NCI-H82 treated with DMSO at 0.1 percent for 48 hours (cell line): Measurements from ENCODE around the gene EPG5.
"Not testable (repeated sequence)": the region's sequence is repeated elsewhere in the genome, so short reads cannot be mapped to it uniquely, and the experiment has no call there.

Experiments used
- DNase-seq: peaks from one replicate; lab custom pipeline; 2025; ENCODE audit not compliant: unreplicated experiment; lab: John Stamatoyannopoulos, UW

The EPG5 gene

GRCh38 chr18:45980229-45980628 is 13.1 kb upstream of the EPG5 start:
- no peak for DNase-seq

DNA sequence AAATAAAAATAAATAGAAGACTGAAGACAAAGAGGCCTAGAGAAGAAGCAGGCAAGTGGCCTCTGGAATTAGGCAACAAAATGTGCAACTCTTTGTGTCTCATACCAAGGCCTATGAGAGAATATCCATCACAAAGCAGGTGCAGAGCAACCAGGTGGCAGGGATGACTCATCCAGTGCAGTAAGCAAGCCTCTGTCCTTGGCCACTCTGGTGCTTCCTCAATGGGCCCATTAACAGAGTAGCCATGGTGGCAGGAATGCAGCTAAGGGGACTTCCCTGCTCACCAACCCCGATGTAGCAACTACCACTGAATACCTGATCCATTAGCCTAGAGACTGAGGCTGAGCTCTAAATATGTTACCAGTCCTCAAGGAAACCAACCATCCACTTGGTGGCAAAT is 11.0 kb upstream of the EPG5 start:
- DNase-seq, result no peak

DNA sequence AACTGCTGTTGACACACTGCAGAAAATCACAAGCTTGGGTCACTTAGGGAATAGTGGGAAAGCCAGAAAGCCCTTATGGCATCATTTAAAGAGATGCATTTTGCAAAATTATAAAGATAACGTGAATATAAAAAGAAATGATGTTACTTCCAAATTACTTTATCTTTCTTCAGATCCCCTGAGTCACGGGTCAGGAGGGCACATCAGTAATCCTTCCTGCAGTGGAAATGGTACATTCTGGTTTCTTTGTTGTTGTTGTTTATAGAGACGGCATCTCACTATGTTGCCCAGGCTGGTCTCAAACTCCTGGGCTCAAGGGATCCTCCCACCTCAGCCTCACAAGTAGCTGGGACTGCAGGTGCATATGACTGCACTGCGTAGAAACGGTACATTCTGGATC is 9.8 kb upstream of the EPG5 start:
- no peak for DNase-seq

GRCh38 chr18:45976566-45976965 is 9.4 kb upstream of the EPG5 start:
- DNase-seq, result no peak

DNA sequence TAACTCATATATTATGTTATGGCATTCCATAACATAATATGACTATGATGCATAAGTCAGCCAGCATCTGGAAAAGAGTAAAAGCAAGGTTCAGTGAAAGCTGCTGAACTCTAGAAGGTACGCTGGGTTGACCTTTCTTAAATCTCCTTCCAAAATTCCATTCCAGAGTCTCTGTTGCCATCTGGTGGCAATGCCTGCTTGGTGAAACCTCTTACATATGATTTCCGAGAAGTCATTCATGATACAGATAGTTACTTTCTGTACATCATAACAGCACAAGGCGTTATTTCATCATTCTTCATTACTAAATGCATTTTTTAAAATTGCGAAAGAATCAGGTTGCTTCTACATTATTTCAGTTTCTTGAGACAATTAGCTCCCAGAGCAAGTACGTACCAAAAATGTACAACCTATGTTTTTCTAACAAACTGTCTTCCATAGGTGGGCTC is 7.0 kb upstream of the EPG5 start:
- no peak for DNase-seq

- not testable (repeated sequence) for DNase-seq
These were observed 2.2 kb downstream of the EPG5 start for GRCh38 chr18:45964913-45965312.

GRCh38 chr18:45962866-45963265 is 4.3 kb downstream of the EPG5 start:
- no peak for DNase-seq

GRCh38 chr18:45962461-45962860 is 4.7 kb downstream of the EPG5 start:
- no peak for DNase-seq

GRCh38 chr18:45959484-45959883 is 7.6 kb downstream of the EPG5 start:
- not testable (repeated sequence) for DNase-seq

DNA sequence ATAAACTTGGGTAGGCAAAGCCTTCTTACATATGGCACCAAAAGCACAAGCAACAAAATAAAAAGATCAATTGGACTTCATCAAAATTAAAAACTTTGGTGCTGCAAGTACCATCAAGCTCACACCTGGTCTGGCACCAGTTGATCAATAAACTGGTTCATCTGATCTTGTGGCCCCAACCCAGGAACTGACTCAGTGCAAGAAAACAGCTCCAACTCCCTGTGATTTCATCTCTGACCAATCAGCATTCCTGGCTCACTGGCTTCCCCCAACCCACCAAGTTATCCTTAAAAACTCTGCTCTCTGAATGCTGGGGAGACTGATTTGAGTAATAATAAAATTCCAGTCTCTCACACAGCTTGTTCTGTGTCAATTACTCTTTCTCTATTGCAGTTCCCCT is 8.4 kb downstream of the EPG5 start:
- no peak for DNase-seq

- DNase-seq, result no peak
These were observed 9.1 kb downstream of the EPG5 start for GRCh38 chr18:45958027-45958426.

GRCh38 chr18:45957100-45957499 is 10.0 kb downstream of the EPG5 start:
- DNase-seq, result no peak

DNA sequence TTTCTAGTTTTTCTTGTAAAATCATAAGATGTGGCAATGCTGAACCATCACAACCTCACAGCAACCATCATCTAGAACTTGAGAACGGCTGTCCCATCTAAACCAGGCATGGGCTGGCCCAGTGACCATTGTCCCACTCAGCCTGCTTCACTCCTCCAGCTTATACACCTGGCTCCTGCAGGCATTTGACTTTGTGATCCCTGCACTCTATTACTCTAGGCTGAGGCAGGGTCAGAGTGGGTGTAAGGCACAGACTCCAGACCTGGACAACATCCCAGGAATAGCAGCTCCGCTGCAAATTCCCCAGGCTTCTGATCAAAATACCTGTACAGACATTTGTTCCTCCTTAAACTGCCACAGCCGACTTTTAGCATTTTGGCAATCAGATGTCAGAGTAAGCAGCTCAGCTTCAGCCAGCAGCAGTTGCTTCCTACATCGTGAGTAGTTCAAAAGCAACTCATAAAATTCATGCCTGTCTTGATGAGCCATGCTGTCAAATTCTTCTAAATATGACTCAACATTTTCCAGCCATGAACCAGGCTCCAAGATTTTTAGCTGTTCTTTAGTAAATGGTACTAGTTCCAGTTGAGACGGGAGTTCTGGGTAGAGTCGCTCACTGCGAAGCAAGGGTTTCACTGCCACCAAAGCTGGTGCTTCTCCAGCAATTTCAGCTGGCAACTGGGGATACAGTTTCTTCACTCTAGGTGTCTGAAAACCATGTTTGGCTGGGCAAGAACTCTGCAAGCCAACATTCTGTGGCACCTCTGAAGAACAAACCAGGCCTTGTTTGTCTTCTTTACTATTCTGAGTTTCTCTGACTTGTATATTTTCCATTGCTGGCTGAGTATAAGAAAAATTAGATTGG is 12.8 kb downstream of the EPG5 start:
- no peak for DNase-seq

DNA sequence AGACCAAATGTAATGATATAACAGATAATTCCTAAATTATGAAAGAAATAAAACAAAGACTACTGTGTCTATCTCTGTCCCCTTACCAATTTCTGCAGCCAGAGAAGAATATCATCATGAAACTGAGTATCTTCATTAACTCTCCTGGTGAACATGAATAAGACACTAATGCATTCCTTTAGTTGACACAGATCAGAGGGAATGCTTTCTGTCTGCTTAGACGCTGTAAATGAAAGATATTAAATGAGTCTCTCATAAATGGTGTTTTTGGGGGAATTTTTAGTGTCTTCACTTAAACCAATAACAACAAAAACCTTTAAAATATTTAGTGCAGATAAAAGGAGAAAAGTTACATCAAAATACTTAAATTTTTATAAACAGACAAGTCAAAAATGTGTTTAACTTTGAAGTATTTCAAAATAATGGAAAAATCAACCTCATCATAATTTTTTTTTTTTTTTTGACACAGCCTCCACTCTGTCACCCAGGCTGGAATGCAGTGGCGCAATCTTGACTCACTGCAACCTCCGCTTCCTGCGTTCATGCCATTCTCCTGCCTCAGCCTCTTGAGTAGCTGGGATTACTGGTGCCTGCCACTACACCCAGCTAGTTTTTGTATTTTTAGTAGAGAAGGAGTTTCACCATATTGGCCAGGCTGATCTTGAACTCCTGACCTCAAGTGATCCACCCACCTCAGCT is 16.0 kb downstream of the EPG5 start:
- DNase-seq, result no peak

DNA sequence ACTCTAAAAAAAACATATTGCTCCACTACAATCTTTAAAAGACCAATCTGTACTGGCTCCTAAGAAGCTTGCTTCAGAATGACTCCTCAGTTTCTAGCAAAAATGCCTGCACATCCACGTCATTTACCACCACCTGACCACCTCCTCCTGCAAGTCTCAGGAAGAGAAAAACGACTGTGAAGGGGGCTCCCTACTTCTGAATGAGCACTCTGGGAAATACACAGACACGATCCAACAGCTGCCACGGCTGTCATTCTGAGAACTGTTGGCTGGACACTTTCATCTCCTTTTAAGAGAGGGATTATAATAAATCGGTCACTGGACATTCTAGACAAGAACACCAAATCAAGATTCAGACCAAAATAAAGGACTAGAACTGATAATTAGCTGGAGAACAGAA is 21.5 kb downstream of the EPG5 start:
- no peak for DNase-seq

DNA sequence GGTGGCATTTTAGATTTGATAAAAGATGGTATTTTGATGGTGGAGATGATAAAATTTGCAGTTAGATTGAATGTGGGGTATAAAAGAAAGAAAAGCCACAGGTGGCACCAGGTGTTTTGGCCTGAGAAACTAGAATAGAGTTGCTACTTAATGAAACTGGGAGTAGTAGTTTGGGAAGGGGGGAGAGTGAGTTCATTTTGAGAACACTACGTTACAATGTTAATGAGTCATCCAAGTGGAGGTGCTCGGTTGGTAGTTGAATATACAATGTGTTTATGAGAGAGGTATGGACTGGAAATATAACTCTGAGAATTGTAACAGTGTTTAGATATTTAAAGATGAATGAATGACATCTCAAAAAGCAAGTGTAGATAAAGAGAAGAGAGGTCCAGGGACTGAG is 26.4 kb downstream of the EPG5 start:
- no peak for DNase-seq

DNA sequence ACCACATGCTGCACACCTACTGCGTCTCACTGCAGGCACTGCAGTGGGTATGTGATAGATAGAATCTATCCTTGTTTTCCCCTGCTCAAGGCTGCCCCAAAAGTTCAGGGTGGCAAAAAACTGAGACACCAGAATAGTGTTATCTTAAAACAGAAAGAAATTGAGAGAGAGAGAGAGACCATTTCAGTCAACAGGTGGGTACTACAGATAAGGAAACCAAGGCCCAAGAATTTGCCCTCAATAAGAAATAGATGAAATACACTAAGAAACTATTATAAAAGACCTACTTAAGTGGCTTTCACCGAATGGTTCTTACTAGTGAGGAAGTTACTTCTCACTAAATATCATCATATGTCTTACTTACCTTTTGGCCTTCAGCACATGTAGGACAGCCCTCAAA is 27.9 kb downstream of the EPG5 start:
- DNase-seq, result no peak

GRCh38 chr18:45938488-45938935 is 28.6 kb downstream of the EPG5 start:
- no peak for DNase-seq

- DNase-seq, result no peak
These were observed 31.4 kb downstream of the EPG5 start for GRCh38 chr18:45935591-45936335.

DNA sequence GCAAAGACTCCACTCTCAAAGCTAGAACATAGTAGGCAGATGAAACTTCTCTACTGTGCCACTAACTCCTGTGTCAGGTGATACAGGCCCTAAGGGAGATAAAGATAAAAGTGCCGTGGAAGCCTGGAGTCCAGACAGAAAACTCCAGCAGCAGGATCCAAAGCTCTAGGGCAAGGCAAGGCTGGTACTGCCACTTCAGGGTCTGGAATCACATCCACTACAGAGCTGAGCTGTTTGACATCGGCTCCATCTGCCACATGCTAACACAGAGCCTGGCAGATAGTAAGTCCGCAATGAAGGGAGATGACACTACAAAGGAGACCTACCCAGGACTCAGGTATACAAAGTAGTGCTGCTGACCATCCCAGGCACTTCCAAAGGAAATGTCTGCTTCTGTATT is 34.4 kb downstream of the EPG5 start:
- no peak for DNase-seq

- no peak for DNase-seq
These were observed 36.2 kb downstream of the EPG5 start for GRCh38 chr18:45930963-45931362.

- no peak for DNase-seq
These were observed 40.4 kb downstream of the EPG5 start for GRCh38 chr18:45926691-45927090.
